ENCODE results near the gene BMAL1. TPM values are rescaled to one million over a fixed set of nuclear protein-coding genes. Genes with fewer than 3 reads are reported as not detected.

Gene BMAL1
- total and polyA plus RNA-seq, 2 donors (not counting 1 experiment from before 2014, with no cell fraction given), result 10.7 to 11.2 TPM

DNA sequence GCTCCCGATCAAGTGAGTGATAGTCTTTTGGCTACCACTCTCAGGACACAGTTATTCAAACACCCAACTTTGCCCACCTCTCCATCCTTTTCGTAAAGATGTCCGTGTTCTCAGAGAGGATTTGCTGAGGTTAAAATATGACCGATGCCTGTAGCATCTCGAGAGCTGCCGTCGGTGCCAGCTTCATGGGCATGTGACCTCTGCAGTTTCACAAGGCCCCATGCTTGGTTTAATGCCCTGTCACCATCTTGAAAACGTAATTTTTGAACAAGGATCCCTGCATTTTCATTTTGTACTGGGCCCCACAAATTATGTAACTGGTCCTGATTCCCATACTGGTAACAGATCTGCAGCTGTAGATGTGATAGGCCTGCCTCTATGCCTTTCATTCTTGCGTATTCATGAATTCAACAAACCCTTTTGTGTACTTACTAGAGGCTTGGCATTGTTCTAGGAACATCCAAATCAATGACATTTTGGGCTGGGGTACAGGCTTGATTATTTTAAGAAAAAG is 85.1 kb downstream of the BMAL1 start:
- no peak for DNase-seq (ENCODE audit: low read depth in 2 of 2)
- H4K20me1 ChIP-seq (ENCODE audit: control insufficient read depth, extremely low read depth, insufficient read depth, low read length), result no peaks in the 10 kb centered on the region
- H3K4me1 ChIP-seq (ENCODE audit: control insufficient read depth, extremely low read depth, insufficient read depth, low read length), result no peaks in the 10 kb centered on the region
- H3K36me3 ChIP-seq (ENCODE audit: control insufficient read depth, insufficient read depth, low read length), result peaks cover under 1% of the 10 kb centered on the region
- no peak overlapping the region for H3K4me3 ChIP-seq (replicated peaks in 1 of 4; ENCODE audit: control extremely low read depth in 1 of 4, insufficient read depth in 1 of 4, low read depth in 3 of 4, low read length in 4 of 4)
- TF ChIP-seq EZH2 (IDR thresholded peaks at IDR 0.05; ENCODE audit: low read length, missing control alignments), result no peak
- TF ChIP-seq, protein P1, sequence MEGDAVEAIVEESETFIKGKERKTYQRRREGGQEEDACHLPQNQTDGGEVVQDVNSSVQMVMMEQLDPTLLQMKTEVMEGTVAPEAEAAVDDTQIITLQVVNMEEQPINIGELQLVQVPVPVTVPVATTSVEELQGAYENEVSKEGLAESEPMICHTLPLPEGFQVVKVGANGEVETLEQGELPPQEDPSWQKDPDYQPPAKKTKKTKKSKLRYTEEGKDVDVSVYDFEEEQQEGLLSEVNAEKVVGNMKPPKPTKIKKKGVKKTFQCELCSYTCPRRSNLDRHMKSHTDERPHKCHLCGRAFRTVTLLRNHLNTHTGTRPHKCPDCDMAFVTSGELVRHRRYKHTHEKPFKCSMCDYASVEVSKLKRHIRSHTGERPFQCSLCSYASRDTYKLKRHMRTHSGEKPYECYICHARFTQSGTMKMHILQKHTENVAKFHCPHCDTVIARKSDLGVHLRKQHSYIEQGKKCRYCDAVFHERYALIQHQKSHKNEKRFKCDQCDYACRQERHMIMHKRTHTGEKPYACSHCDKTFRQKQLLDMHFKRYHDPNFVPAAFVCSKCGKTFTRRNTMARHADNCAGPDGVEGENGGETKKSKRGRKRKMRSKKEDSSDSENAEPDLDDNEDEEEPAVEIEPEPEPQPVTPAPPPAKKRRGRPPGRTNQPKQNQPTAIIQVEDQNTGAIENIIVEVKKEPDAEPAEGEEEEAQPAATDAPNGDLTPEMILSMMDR (conservative IDR thresholded peaks at IDR 0.05 in 1 of 2, IDR thresholded peaks at IDR 0.05 in 1 of 2; ENCODE audit: low read depth in 1 of 2, low read length in 2 of 2), result no peak
- H2AFZ ChIP-seq (ENCODE audit: low read length), result no peak overlapping the region
- H3K27me3 ChIP-seq (ENCODE audit: control insufficient read depth, insufficient read depth, low read length), result no peaks in the 10 kb centered on the region
- no peaks in the 10 kb centered on the region for H3K9me3 ChIP-seq (ENCODE audit: control insufficient read depth, insufficient read depth, low read depth, low read length)
- no peak overlapping the region for H3K4me2 ChIP-seq (ENCODE audit: extremely low read depth, insufficient read depth, low read length)
- H3K9ac ChIP-seq (ENCODE audit: insufficient read depth, low read length), result no peak overlapping the region
- H3K27ac ChIP-seq (ENCODE audit: insufficient read depth, low read length), result no peak overlapping the region
- no peaks in the 10 kb centered on the region for H3K79me2 ChIP-seq (ENCODE audit: control insufficient read depth, insufficient read depth, low read length)

DNA sequence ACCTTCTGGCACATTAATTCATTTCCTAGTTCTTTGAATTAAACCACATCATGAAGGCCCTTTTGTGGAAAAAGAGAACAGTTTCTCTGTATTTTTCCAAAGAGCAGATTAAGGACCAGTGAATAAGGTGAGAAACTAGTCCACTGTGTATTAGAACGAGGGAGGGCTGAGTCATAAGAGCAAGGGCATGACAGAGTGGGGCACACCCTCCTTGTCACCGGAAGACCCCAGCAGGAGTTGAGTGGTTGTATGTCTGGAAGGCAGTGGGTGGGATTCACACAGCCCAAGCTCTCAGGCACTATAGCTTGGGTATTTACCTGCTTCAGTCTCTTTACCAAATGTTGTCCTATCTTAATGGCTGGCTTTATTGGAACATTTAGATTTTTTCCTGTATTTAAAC is 86.8 kb downstream of the BMAL1 start:
- no peaks in the 10 kb centered on the region for H3K27me3 ChIP-seq (ENCODE audit: control insufficient read depth, insufficient read depth, low read length)
- H3K36me3 ChIP-seq (ENCODE audit: control insufficient read depth, insufficient read depth, low read length), result no peaks in the 10 kb centered on the region
- H3K79me2 ChIP-seq (ENCODE audit: control insufficient read depth, insufficient read depth, low read length), result no peaks in the 10 kb centered on the region
- H3K4me3 ChIP-seq (replicated peaks in 1 of 4; ENCODE audit: control extremely low read depth in 1 of 4, insufficient read depth in 1 of 4, low read depth in 3 of 4, low read length in 4 of 4), result no peak overlapping the region
- no peak overlapping the region for H3K9ac ChIP-seq (ENCODE audit: insufficient read depth, low read length)
- peak in 1 of 2 donors; percentile 23 for DNase-seq (ENCODE audit: low read depth in 2 of 2)
- H3K9me3 ChIP-seq (ENCODE audit: control insufficient read depth, insufficient read depth, low read depth, low read length), result no peaks in the 10 kb centered on the region
- no peak overlapping the region for H3K27ac ChIP-seq (ENCODE audit: insufficient read depth, low read length)
- no peak overlapping the region for H2AFZ ChIP-seq (ENCODE audit: low read length)
- no peaks in the 10 kb centered on the region for H4K20me1 ChIP-seq (ENCODE audit: control insufficient read depth, extremely low read depth, insufficient read depth, low read length)
- TF ChIP-seq, protein P1 (conservative IDR thresholded peaks at IDR 0.05 in 1 of 2, IDR thresholded peaks at IDR 0.05 in 1 of 2; ENCODE audit: low read depth in 1 of 2, low read length in 2 of 2), result no peak
- no peak for TF ChIP-seq EZH2 (IDR thresholded peaks at IDR 0.05; ENCODE audit: low read length, missing control alignments)
- peaks cover 2% of the 10 kb centered on the region for H3K4me1 ChIP-seq (ENCODE audit: control insufficient read depth, extremely low read depth, insufficient read depth, low read length)
- H3K4me2 ChIP-seq (ENCODE audit: extremely low read depth, insufficient read depth, low read length), result no peak overlapping the region

DNA sequence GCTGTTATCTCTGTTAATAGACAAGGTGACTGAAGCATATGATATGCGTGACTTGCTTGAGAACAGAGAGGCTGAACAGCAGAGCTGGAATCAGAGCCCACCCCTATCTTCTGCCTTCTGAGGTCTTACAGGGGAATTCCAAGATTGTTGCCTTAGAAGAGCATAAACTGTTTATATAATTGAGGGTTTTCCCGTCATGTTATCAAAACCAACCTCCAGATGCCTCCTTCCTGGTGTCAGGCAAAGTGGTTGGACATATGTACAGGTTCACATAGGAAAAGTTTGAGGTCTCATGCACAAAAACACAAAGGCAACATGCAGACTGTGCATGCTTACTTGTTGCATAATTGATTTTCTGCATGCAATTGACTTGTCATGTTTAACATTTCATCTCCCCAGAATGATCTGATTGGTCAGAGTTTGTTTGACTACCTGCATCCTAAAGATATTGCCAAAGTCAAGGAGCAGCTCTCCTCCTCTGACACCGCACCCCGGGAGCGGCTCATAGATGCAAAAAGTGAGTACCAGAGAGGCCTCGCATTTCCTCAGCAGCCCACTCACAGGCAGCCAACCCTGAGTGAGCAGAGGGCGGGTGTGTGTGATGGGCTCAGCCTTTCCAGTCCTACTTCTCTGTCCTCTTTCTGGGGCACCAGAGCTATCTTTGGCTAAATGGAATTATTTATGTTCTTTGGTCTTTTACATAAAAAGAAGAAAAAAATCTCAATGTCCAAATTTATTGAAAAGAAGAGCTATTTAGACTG is 88.9 kb downstream of the BMAL1 start:
- TF ChIP-seq EZH2 (IDR thresholded peaks at IDR 0.05; ENCODE audit: low read length, missing control alignments), result no peak
- TF ChIP-seq, protein P1 (conservative IDR thresholded peaks at IDR 0.05 in 1 of 2, IDR thresholded peaks at IDR 0.05 in 1 of 2; ENCODE audit: low read depth in 1 of 2, low read length in 2 of 2), result no peak
- H3K79me2 ChIP-seq (ENCODE audit: control insufficient read depth, insufficient read depth, low read length), result no peaks in the 10 kb centered on the region
- DNase-seq (ENCODE audit: low read depth in 2 of 2), result no peak
- H3K9ac ChIP-seq (ENCODE audit: insufficient read depth, low read length), result no peak overlapping the region
- no peaks in the 10 kb centered on the region for H3K9me3 ChIP-seq (ENCODE audit: control insufficient read depth, insufficient read depth, low read depth, low read length)
- H3K36me3 ChIP-seq (ENCODE audit: control insufficient read depth, insufficient read depth, low read length), result no peaks in the 10 kb centered on the region
- H3K4me2 ChIP-seq (ENCODE audit: extremely low read depth, insufficient read depth, low read length), result no peak overlapping the region
- H3K27me3 ChIP-seq (ENCODE audit: control insufficient read depth, insufficient read depth, low read length), result no peaks in the 10 kb centered on the region
- no peak overlapping the region for H3K27ac ChIP-seq (ENCODE audit: insufficient read depth, low read length)
- H4K20me1 ChIP-seq (ENCODE audit: control insufficient read depth, extremely low read depth, insufficient read depth, low read length), result no peaks in the 10 kb centered on the region
- H3K4me1 ChIP-seq (ENCODE audit: control insufficient read depth, extremely low read depth, insufficient read depth, low read length), result peaks cover 2% of the 10 kb centered on the region
- no peak overlapping the region for H2AFZ ChIP-seq (ENCODE audit: low read length)
- no peak overlapping the region for H3K4me3 ChIP-seq (replicated peaks in 1 of 4; ENCODE audit: control extremely low read depth in 1 of 4, insufficient read depth in 1 of 4, low read depth in 3 of 4, low read length in 4 of 4)

All from fibroblast of lung (primary cell).